Mesendoderm (in vitro differentiated cells): ENCODE measurements around the gene GAK.

ENCODE experiments used
- DNase-seq: peaks from one replicate; pipeline ENCODE4 v3.0.0; 2013
- H2AK5ac ChIP-seq: 2 replicates; pipeline ENCODE4 v1.6.1; 2013; ENCODE audit warnings: low read length, inconsistent platforms
- H2BK120ac ChIP-seq: 2 replicates; pipeline ENCODE4 v1.6.1; 2013; ENCODE audit warnings: low read depth, mild to moderate bottlenecking, low read length, moderate library complexity, mixed read lengths
- H2BK15ac ChIP-seq: replicated peaks from 2 replicates; pipeline ENCODE4 v1.6.1; 2013; ENCODE audit warnings: low read depth, mild to moderate bottlenecking, moderate library complexity
- H2BK5ac ChIP-seq: 2 replicates; pipeline ENCODE4 v1.6.1; 2013; ENCODE audit warnings: low read length, inconsistent platforms
- H3K18ac ChIP-seq: 2 replicates; pipeline ENCODE4 v1.6.1; 2013; ENCODE audit warnings: mild to moderate bottlenecking, low read length, mixed read lengths
- H3K23ac ChIP-seq: one replicate; pipeline ENCODE4 v1.6.1; 2013; ENCODE audit warnings: low read length
- H3K27ac ChIP-seq: 2 replicates; pipeline ENCODE4 v1.5.1; 2013; ENCODE audit warnings: low read depth, mild to moderate bottlenecking, inconsistent platforms, low read length, moderate library complexity
- H3K27me3 ChIP-seq: 2 replicates; pipeline ENCODE4 v1.6.1; 2013; ENCODE audit warnings: low read length, control low read depth, mild to moderate bottlenecking, inconsistent platforms; ENCODE audit not compliant: insufficient read depth, poor library complexity
- H3K36me3 ChIP-seq: 2 replicates; pipeline ENCODE4 v1.6.1; 2013; ENCODE audit warnings: low read length, inconsistent platforms; ENCODE audit not compliant: control insufficient read depth, insufficient read depth
- H3K4ac ChIP-seq: one replicate; pipeline ENCODE4 v1.6.1; 2013; ENCODE audit warnings: low read depth, mild to moderate bottlenecking, low read length, moderate library complexity
- H3K4me1 ChIP-seq: 2 replicates; pipeline ENCODE4 v1.6.1; 2013; ENCODE audit warnings: low read depth, low read length, inconsistent platforms; ENCODE audit not compliant: control insufficient read depth
- H3K4me2 ChIP-seq: 2 replicates; pipeline ENCODE4 v1.6.1; 2013; ENCODE audit warnings: low read length
- H3K4me3 ChIP-seq: 2 replicates; pipeline ENCODE4 v1.5.1; 2013; ENCODE audit warnings: mild to moderate bottlenecking, low read length
- H3K56ac ChIP-seq: one replicate; pipeline ENCODE4 v1.6.1; 2013; ENCODE audit warnings: low read length
- H3K79me1 ChIP-seq: 2 replicates; pipeline ENCODE4 v1.6.1; 2013; ENCODE audit warnings: low read length, inconsistent platforms
- H3K79me2 ChIP-seq: 2 replicates; pipeline ENCODE4 v1.6.1; 2013; ENCODE audit warnings: mild to moderate bottlenecking, low read length; ENCODE audit not compliant: control insufficient read depth, insufficient read depth
- H3K9ac ChIP-seq: 2 replicates; pipeline ENCODE4 v1.6.1; 2013; ENCODE audit warnings: low read length, inconsistent platforms
- H4K5ac ChIP-seq: one replicate; pipeline ENCODE4 v1.6.1; 2013; ENCODE audit warnings: low read length
- H4K8ac ChIP-seq: one replicate; pipeline ENCODE4 v1.6.1; 2013; ENCODE audit warnings: low read depth, mild to moderate bottlenecking, control low read depth, low read length, moderate library complexity
- WGBS: extraction: QIAGEN DNeasy Blood & Tissue Kit; methylation state at CpG from one replicate; pipeline ENCODE4 v1.1.7; 2013; ENCODE audit warnings: low lambda C conversion rate, missing lambda C conversion rate; ENCODE audit not compliant: insufficient coverage; ENCODE audit errors: extremely low coverage; 5-methylcytosine and 5-hydroxymethylcytosine counted together

GAK gene

GRCh38 chr4:895596-895995 lies 36.5 kb downstream of the GAK start:
- Histone ChIP-seq H3K18ac (no peak overlapping the region), H3K79me1 (peaks cover 2% of the 10 kb centered on the region), H3K56ac (no peak overlapping the region), H3K4me2 (no peak overlapping the region), H2BK5ac (no peak overlapping the region), H3K9ac (no peak overlapping the region), H3K36me3 (no peaks in the 10 kb centered on the region), H3K4me3 (no peak overlapping the region), H2AK5ac (no peak overlapping the region), H3K23ac (no peak overlapping the region), H4K5ac (no peak overlapping the region), H3K4me1 (no peaks in the 10 kb centered on the region), H3K27ac (no peak overlapping the region), H2BK15ac (no peak overlapping the region), H2BK120ac (no peak overlapping the region), H3K4ac (no peak overlapping the region), H3K79me2 (no peaks in the 10 kb centered on the region), H4K8ac (no peak overlapping the region), H3K27me3 (no peaks in the 10 kb centered on the region)
- DNase-seq, result no peak
- WGBS, result no CpG with 5 or more reads among the region's 16 CpGs

- peaks cover 2% of the 10 kb centered on the region for H3K79me1 ChIP-seq
- H3K4me3 ChIP-seq, result no peak overlapping the region
- H4K5ac ChIP-seq, result no peak overlapping the region
- no peak overlapping the region for H3K23ac ChIP-seq
- no peak overlapping the region for H3K18ac ChIP-seq
- H3K56ac ChIP-seq, result no peak overlapping the region
- no peaks in the 10 kb centered on the region for H3K4me1 ChIP-seq
- no peak overlapping the region for H3K9ac ChIP-seq
- H3K27ac ChIP-seq, result no peak overlapping the region
- no CpG with 5 or more reads among the region's 40 CpGs for WGBS
- no peak overlapping the region for H3K4me2 ChIP-seq
- DNase-seq, result no peak
- H3K36me3 ChIP-seq, result no peaks in the 10 kb centered on the region
- no peaks in the 10 kb centered on the region for H3K27me3 ChIP-seq
- no peak overlapping the region for H2BK120ac ChIP-seq
- H4K8ac ChIP-seq, result no peak overlapping the region
- H2BK15ac ChIP-seq, result no peak overlapping the region
- no peak overlapping the region for H3K4ac ChIP-seq
- no peak overlapping the region for H2BK5ac ChIP-seq
- no peak overlapping the region for H2AK5ac ChIP-seq
- no peaks in the 10 kb centered on the region for H3K79me2 ChIP-seq
Observed at GRCh38 chr4:893995-894705, 38.0 kb downstream of the GAK start.

DNA sequence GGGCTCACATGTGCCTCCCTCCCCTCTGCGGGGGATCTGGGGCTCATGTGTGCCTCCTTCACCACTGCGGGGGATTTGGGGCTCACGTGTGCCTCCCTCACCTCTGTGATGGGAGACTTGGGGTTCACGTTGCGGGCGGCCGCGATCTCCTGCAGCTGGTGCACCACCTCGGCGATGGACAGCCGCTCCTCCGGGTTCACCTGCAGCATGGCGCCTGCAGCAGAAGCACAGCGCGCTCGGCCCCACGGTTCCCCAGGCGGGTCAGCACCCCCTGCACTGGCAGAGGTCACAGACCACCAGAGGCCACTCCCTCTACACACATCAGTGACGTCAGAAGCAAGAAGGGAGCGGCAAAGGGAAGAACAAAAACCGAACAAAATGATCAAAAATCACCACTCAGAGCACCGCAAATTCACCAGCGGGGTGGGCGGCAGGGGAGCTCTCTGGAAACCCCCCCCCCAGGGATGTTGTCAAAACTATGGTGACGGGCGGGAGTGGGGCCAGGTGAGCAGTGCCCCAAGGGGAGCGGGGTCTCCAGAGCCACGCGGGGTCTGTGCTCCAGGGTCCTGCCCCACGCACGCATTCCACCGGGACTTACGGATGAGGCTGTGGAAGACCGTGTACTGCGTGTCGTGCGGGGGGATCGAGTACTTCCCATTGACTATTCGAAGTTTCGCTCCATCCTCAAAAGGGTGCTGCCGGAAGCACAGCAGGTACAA lies 38.7 kb downstream of the GAK start:
- no peaks in the 10 kb centered on the region for H3K79me2 ChIP-seq

GRCh38 chr4:892780-893179 lies 39.3 kb downstream of the GAK start:
- no peak overlapping the region for H4K8ac ChIP-seq
- H3K27me3 ChIP-seq, result no peaks in the 10 kb centered on the region
- no peaks in the 10 kb centered on the region for H3K79me1 ChIP-seq
- H3K56ac ChIP-seq, result no peak overlapping the region
- no peaks in the 10 kb centered on the region for H3K36me3 ChIP-seq
- no peaks in the 10 kb centered on the region for H3K79me2 ChIP-seq
- H2BK120ac ChIP-seq, result no peak overlapping the region
- no peak overlapping the region for H2BK5ac ChIP-seq
- no peak overlapping the region for H4K5ac ChIP-seq
- H3K27ac ChIP-seq, result no peak overlapping the region
- H3K4me1 ChIP-seq, result no peaks in the 10 kb centered on the region
- no peak overlapping the region for H3K9ac ChIP-seq
- H3K23ac ChIP-seq, result no peak overlapping the region
- H2AK5ac ChIP-seq, result no peak overlapping the region
- no CpG with 5 or more reads among the region's 10 CpGs for WGBS
- H3K4me2 ChIP-seq, result no peak overlapping the region
- H3K4ac ChIP-seq, result no peak overlapping the region
- no peak overlapping the region for H3K4me3 ChIP-seq
- H3K18ac ChIP-seq, result no peak overlapping the region
- DNase-seq, result no peak
- no peak overlapping the region for H2BK15ac ChIP-seq

More for the DNA sequence above, 38.7 kb downstream of the GAK start:
- no peak overlapping the region for H2AK5ac ChIP-seq
- H4K8ac ChIP-seq, result no peak overlapping the region
- H3K4ac ChIP-seq, result no peak overlapping the region
- H2BK120ac ChIP-seq, result no peak overlapping the region
- H3K18ac ChIP-seq, result no peak overlapping the region
- H3K4me2 ChIP-seq, result no peak overlapping the region
- no peak overlapping the region for H4K5ac ChIP-seq
- WGBS, result no CpG with 5 or more reads among the region's 41 CpGs
- no peak for DNase-seq
- H2BK5ac ChIP-seq, result no peak overlapping the region
- H3K4me3 ChIP-seq, result no peak overlapping the region
- no peaks in the 10 kb centered on the region for H3K79me1 ChIP-seq
- H3K36me3 ChIP-seq, result no peaks in the 10 kb centered on the region
- no peaks in the 10 kb centered on the region for H3K4me1 ChIP-seq
- no peak overlapping the region for H3K9ac ChIP-seq
- no peak overlapping the region for H3K27ac ChIP-seq
- H2BK15ac ChIP-seq, result no peak overlapping the region
- no peak overlapping the region for H3K56ac ChIP-seq
- H3K27me3 ChIP-seq, result no peaks in the 10 kb centered on the region
- no peak overlapping the region for H3K23ac ChIP-seq

DNA sequence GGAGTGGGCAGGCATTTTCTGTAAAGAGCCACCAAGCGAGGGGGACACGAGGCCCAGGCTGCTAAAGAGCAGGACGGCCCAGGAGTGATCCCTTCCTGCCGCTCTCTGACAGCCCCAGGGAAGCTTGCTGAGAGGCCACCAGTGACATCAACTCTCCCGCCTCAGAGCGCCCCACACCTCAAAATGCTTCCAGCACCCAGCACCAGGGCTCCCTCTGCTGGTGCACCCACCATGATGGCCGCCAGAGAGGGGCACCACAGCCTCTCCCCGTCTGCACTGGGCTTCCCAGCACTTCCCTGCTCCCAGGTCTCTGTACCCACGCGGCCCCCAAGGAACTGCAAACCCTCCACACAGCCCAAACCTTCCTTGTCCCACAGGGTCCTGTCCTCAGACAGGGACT lies 40.4 kb downstream of the GAK start:
- Histone ChIP-seq H3K56ac (no peak overlapping the region), H3K36me3 (no peaks in the 10 kb centered on the region), H3K79me1 (no peaks in the 10 kb centered on the region), H3K4me1 (no peaks in the 10 kb centered on the region), H3K27ac (no peak overlapping the region), H3K27me3 (no peaks in the 10 kb centered on the region), H2BK15ac (no peak overlapping the region), H3K4me3 (no peak overlapping the region), H2BK120ac (no peak overlapping the region), H3K18ac (no peak overlapping the region), H3K4me2 (no peak overlapping the region), H3K4ac (no peak overlapping the region), H2AK5ac (no peak overlapping the region), H4K8ac (no peak overlapping the region), H3K23ac (no peak overlapping the region), H3K79me2 (no peaks in the 10 kb centered on the region), H3K9ac (no peak overlapping the region), H4K5ac (no peak overlapping the region), H2BK5ac (no peak overlapping the region)
- no CpG with 5 or more reads among the region's 10 CpGs for WGBS
- peak; percentile 54 for DNase-seq
